Heart left ventricle (tissue), 13 donors: ENCODE measurements around the gene PTPRN2.

Experiments
- CTCF ChIP-seq, 12 donors: fragments of 200-600 bp; sonication (generic) in 4 of 12; IDR thresholded peaks; one replicate each; pipeline versions ENCODE4 v1.5.0 to v1.8.0; 2018 to 2022; ENCODE audit warnings: antibody characterized with exemption in 12 of 12, mild to moderate bottlenecking in 5 of 12
- POLR2A ChIP-seq, 2 donors: fragments of 450-650 bp; IDR thresholded peaks; one replicate each; pipeline ENCODE4 v1.6.1; 2017; ENCODE audit warnings: antibody characterized with exemption in 2 of 2, mild to moderate bottlenecking in 2 of 2, moderate library complexity in 2 of 2
- donor health status: ischemic (EF 13 %, LVEDD 7.1; RV severe dilation, severe dysfunction).
- donor health status: DM: no; HTN: yes; CAD: no.
- donor health status: DM: no; HTN: no; CAD: no.
- donor health status: ischemic (EF 25% LVEDD 6.9; RV normal size, moderate dysfunction).
- donor health status: ischemic (EF 25% LVEDD 5.7; RV mildly dilated, moderate dysfunction).
- donor health status: ischemic (EF 35%, LVEDD 5.7; RV mildly dilated, moderate dysfunction).
- donor health status: nonischemic (EF 11% LVEDD 7.7; RV severe dilation, severe dysfunction).
- donor health status: DM: yes; HTN: yes; CAD: no.
- donor health status: PGD.
- donor health status: ischemic (EF 29% LVEDD 5.4; RV normal size, mild dysfunction).
- donor health status: nonischemic (EF 23%, LVEDD 6.1; RV moderate dilation, normal function).

- TF ChIP-seq CTCF (IDR thresholded peaks at IDR 0.05) (no peak), POLR2A (IDR thresholded peaks at IDR 0.05) (no peak)
Measured at GRCh38 chr7:157570531-157571200, 1017.0 kb downstream of the PTPRN2 start.
